Effector memory CD4-positive, alpha-beta T cell (primary cell): ENCODE measurements around the gene WTIP.

Experiments
- DNase-seq, 3 donors: peaks; one replicate each; pipeline ENCODE4 v3.0.0-alpha.2; 2020
- H3K27ac ChIP-seq: 2 replicates; pipeline ENCODE4 v1.7.0; 2013; ENCODE audit warnings: mild to moderate bottlenecking, low read length, moderate library complexity; ENCODE audit not compliant: insufficient read depth, poor library complexity, severe bottlenecking
- H3K27me3 ChIP-seq: replicated peaks from 2 replicates; pipeline ENCODE4 v1.7.0; 2013; ENCODE audit warnings: mild to moderate bottlenecking, low read length; ENCODE audit not compliant: insufficient read depth, control insufficient read depth, poor library complexity, severe bottlenecking
- H3K36me3 ChIP-seq: 2 replicates; pipeline ENCODE4 v1.7.0; 2013; ENCODE audit warnings: mild to moderate bottlenecking, low read length, moderate library complexity; ENCODE audit not compliant: control insufficient read depth, insufficient read depth
- H3K4me1 ChIP-seq: 2 replicates; pipeline ENCODE4 v1.7.0; 2013; ENCODE audit warnings: low read length, mild to moderate bottlenecking; ENCODE audit not compliant: control insufficient read depth, insufficient read depth, poor library complexity, severe bottlenecking
- H3K4me3 ChIP-seq: 2 replicates; pipeline ENCODE4 v1.7.0; 2013; ENCODE audit warnings: low read length, low read depth, mild to moderate bottlenecking; ENCODE audit not compliant: insufficient read depth, poor library complexity, severe bottlenecking
- H3K9me3 ChIP-seq: 2 replicates; pipeline ENCODE4 v1.7.0; 2013; ENCODE audit warnings: mild to moderate bottlenecking, low read length, moderate library complexity; ENCODE audit not compliant: control insufficient read depth

Gene WTIP

GRCh38 chr19:34559045-34559444, 77.5 kb downstream of the WTIP start:
- Histone ChIP-seq H3K36me3 (no peaks in the 10 kb centered on the region), H3K27ac (no peak overlapping the region), H3K4me1 (no peaks in the 10 kb centered on the region), H3K4me3 (no peak overlapping the region), H3K9me3 (no peaks in the 10 kb centered on the region), H3K27me3 (peaks cover 8% of the 10 kb centered on the region)
- DNase-seq, result no peak

- no peaks in the 10 kb centered on the region for H3K9me3 ChIP-seq
- no peak for DNase-seq
- no peaks in the 10 kb centered on the region for H3K4me1 ChIP-seq
- peaks cover 8% of the 10 kb centered on the region for H3K27me3 ChIP-seq
- H3K36me3 ChIP-seq, result no peaks in the 10 kb centered on the region
- H3K27ac ChIP-seq, result no peak overlapping the region
- no peak overlapping the region for H3K4me3 ChIP-seq
These were observed 78.7 kb downstream of the WTIP start for GRCh38 chr19:34560229-34560628.
